GM21576 (cell line): ENCODE results near the gene FCGR1A.
"Not testable (repeated sequence)": the region's sequence is repeated elsewhere in the genome, so short reads cannot be mapped to it uniquely, and the experiment has no call there.

Experiments used
- ATAC-seq: cut with Tn5 transposase; IDR thresholded peaks from one replicate; pipeline ENCODE4 v1.9.1; 2021; ENCODE audit warnings: mild to moderate bottlenecking, moderate library complexity; ENCODE audit not compliant: unreplicated experiment

The FCGR1A gene

DNA sequence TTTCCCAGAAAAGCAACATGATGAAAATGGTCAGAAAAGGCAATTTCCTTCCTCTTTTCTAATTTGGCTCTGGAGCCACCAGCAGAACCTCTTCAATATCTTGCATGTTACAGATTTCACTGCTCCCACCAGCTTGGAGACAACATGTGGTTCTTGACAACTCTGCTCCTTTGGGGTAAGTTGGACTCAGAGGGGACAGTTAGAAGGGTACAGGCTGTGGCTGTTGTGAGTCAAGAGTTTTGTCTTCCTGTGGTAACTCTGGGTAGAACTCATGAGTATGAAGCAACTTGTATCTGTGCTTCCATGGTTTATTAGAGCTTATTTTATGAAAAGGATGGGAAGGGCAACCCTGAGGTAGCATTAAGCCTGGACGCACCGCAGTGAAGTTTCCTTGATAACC is at the start of gene FCGR1A:
TSS of gene FCGR1A (plus strand) at position 95 of the 400 bp plus-strand sequence. CDS start at position 145, 50 bp downstream.
- not testable (repeated sequence) for ATAC-seq

DNA sequence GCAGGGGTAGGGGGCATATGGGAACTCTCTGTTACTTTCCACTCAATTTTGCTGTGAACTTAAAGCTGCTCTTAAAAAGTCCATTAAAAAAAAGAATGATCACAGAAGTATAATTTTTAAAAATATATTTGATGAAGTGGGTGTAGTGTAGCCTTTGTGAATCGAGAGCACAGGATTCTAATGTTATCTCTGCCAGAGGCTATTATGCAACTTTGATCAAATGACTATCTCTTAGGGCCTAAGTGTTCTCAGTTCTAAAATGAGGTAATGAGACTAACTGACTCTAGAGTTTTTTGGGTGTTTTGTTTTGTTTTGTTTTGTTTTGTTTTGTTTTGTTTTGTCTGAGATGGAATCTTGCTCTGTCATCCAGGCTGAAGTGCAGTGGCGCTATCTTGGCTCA is 49.7 kb upstream of the FCGR1A start:
- ATAC-seq: not testable (repeated sequence)

GRCh38 chr1:149734692-149735091 is 47.8 kb upstream of the FCGR1A start:
- not testable (repeated sequence) for ATAC-seq

DNA sequence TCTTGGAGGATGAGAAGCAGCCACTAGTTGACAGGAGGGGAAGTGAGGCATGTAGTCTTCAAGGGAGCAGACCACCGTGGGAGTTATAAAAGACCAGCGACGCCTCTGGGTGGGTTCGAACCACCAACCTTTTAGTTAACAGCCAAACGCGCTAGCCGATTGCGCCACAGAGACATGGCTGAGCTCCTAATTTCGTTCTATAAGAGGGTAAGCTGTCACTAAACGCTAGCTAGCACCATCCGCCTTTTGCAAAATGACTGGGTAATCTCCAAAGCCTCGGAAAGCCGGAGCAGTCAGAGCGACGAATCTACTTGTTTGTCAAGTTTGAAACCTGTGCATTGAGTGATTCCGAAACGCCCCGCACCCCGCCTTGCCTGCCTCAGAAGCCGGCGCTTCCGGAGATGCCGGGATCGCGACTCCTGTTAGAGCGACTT is 42.3 kb upstream of the FCGR1A start:
- ATAC-seq: peak; percentile 40

DNA sequence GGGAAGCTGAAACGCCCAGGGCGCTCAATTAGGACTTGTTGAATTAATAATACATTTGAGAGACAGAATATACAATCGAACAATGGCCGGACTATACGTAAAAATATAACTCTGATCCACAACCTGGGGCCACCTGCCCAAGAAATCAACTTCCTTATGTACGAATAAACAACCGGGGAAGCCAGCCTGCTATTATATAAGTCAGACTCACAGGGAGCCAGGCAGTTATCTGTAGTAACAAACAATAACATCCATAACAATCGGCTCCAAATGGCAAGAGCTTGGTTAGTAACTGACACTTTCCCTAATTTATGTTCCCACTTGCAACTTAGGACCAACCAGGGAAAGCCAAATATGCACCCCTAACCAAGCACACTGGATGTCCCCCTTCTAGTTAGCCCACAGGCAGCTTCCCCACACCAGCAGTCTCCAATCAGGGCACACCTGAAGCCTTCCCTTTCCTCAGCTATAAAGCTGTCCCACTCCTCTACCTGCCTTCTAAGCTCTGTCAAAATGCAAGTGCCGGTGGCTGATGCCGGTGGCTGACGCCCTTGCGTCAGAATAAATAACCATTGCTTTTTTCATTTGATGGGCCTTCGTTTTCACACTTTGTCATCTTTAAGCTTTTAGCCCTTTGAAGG is 41.8 kb upstream of the FCGR1A start:
- not testable (repeated sequence) for ATAC-seq

- ATAC-seq: not testable (repeated sequence)
Measured at GRCh38 chr1:149741914-149742313, 40.6 kb upstream of the FCGR1A start.

DNA sequence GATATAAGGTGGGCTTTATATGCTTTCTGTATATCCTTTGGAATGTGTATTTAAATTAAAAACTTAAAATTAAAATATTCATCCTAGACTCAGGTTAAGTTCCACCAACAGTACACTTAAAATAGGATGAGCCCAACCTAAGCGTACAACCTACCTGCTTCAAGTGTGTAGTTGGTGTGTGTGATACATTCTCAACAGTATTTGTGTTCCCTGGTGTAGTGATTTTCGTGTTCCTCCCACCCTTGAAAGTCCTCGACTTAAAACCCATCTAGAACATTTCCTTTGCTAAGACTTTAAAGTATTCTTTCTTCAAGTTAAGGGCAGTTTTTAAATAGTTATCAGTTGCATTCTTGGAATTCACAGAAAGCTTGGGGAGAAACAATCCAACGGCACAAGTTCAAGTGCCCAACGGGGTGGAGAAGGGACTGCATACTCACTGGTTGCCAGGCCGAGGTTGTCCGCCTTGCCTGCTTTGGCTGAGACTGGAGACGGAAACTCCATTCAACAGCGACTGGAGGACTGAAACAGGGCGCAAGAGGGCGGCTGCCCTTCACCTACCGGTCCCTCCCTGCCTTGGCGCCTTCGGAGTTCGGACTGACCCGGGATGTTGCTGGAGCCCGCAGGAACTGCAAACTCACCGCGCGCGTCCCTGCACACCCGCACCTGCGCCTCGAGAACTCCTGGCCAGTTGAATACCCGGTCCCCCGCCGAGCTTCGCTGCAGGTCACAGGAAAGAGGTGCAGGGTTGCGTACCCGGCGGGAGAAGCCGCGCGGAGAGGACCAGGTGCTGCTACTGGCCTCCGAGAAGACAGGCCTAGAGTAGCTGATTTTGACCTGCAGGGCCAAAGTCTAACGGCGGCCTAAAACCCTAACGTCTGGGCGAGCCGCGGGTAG is 35.8 kb upstream of the FCGR1A start:
- not testable (repeated sequence) for ATAC-seq

- not testable (repeated sequence) for ATAC-seq
Measured at GRCh38 chr1:149747359-149748143, 34.9 kb upstream of the FCGR1A start.

DNA sequence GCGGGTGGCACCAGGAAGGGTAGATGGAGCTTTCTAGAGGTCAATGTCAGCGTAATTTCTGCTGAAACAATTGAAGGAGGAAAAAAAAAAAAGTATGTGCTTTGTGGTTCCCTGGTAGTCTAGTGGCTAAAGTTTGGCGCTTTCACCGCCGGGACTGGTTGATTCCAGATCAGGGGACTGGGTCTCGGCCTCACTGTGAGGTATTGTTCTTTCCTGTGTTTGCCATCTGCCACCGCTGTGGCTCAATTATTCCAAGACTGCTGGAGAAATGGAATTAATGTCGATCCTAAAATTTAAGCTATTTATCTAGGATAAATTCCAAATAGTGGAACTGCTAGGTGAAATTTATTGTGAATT is 34.4 kb upstream of the FCGR1A start:
- not testable (repeated sequence) for ATAC-seq

- not testable (repeated sequence) for ATAC-seq
Measured at GRCh38 chr1:149750562-149750961, 31.9 kb upstream of the FCGR1A start.

DNA sequence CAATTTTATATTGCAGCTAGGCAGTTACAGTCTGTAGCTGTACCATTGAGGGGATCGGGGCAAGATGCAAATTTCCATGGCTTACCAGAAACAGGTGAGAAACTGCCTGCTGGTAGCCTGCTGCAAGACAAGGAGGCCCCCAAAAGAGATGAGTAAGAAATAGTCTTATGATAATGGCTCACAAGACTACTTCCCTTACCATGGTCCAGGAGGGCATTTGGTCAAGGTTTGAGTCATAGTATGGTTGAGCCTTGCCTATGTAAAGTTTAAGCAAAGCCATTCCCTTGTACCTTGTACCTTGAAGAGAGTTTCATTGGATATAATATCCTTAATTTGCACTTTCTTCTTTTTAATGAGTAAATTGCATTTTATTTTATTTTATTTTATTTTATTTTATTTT is 30.3 kb upstream of the FCGR1A start:
- not testable (repeated sequence) for ATAC-seq

- ATAC-seq: not testable (repeated sequence)
Measured at GRCh38 chr1:149753466-149753865, 29.0 kb upstream of the FCGR1A start.

DNA sequence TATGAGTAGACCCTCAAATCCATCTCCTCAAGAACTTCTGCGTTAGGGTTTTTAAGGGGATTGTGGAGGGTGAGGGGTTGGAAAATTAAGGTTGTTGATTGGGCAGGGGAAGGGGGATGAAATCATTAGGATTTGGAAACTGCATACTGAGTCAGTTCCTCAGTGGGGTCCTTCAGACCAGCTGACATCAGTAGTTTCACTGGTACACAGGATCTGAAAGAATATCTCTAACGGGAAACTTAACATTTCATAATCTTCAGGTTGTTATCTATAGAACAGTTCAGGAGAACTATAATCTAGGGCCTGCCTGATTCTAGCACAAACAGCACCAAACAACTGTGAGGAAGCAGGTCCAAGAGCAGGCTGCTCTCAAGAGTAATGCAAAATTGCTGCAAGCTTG is 27.2 kb upstream of the FCGR1A start:
- ATAC-seq: not testable (repeated sequence)

- not testable (repeated sequence) for ATAC-seq
Measured at GRCh38 chr1:149762294-149762693, 20.2 kb upstream of the FCGR1A start.

- ATAC-seq: not testable (repeated sequence)
Measured at GRCh38 chr1:149764087-149764800, 18.2 kb upstream of the FCGR1A start.

DNA sequence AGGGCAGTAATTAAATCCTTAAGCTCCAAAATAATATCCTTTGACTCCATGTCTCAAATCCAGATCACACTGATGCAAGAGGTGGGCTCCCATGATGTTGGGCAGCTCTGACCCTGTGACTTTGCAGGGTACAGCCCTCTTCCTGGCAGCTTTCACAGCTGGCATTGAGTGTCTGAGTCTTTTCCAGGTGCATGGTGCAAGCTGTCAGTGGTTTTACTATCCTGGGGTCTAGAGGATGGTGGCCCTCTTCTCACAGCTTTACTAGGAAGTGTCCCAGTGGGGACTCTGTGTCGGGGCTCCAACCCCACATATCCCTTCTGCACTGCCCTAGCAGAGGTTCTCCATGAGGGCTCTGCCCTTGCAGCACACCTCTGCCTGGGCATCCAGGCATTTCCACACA is 16.3 kb upstream of the FCGR1A start:
- ATAC-seq: not testable (repeated sequence)

GRCh38 chr1:149769216-149769615 is 13.3 kb upstream of the FCGR1A start:
- ATAC-seq: not testable (repeated sequence)

- ATAC-seq: not testable (repeated sequence)
Measured at GRCh38 chr1:149770661-149771060, 11.8 kb upstream of the FCGR1A start.

- ATAC-seq: not testable (repeated sequence)
Measured at GRCh38 chr1:149771653-149772425, 10.7 kb upstream of the FCGR1A start.
